Astrocyte (in vitro differentiated cells and primary cell): ENCODE results near the gene BSN. TPM values are rescaled to one million over a fixed set of nuclear protein-coding genes. Genes with fewer than 3 reads are reported as not detected.
A peak's percentile ranks its signal among the peaks of the same experiment; 100 is the strongest.

Source experiments
- DNase-seq: peaks from one replicate; pipeline ENCODE4 v3.0.0-alpha.2; 2010; ENCODE audit warnings: low read depth
- FAIRE-seq: peaks from 2 replicates; lab custom pipeline; 2011; peaks lifted over from hg19 to GRCh38; lab: Jason Lieb, UNC
- H2AFZ ChIP-seq: 2 replicates; pipeline ENCODE4 v1.6.0; 2012; ENCODE audit warnings: low read depth, low read length, inconsistent platforms
- H3K27ac ChIP-seq: 2 replicates; pipeline ENCODE4 v1.5.1; 2011; ENCODE audit warnings: low read depth, low read length, inconsistent platforms
- H3K27me3 ChIP-seq: 2 replicates; pipeline ENCODE4 v1.6.0; 2011; ENCODE audit warnings: low read length, inconsistent platforms; ENCODE audit not compliant: insufficient read depth
- H3K36me3 ChIP-seq: 2 replicates; pipeline ENCODE4 v1.5.1; 2011; ENCODE audit warnings: low read length, inconsistent platforms; ENCODE audit not compliant: insufficient read depth
- H3K4me1 ChIP-seq: 2 replicates; pipeline ENCODE4 v1.5.1; 2011; ENCODE audit warnings: low read length, inconsistent platforms; ENCODE audit not compliant: insufficient read depth
- H3K4me2 ChIP-seq: 2 replicates; pipeline ENCODE4 v1.6.0; 2012; ENCODE audit warnings: low read length, inconsistent platforms
- H3K4me3 ChIP-seq: 2 replicates; pipeline ENCODE4 v1.5.1; 2011; ENCODE audit warnings: low read depth, mild to moderate bottlenecking, low read length, inconsistent platforms; ENCODE audit not compliant: insufficient read depth
- H3K79me2 ChIP-seq: 2 replicates; pipeline ENCODE4 v1.6.0; 2012; ENCODE audit warnings: mild to moderate bottlenecking, low read length, inconsistent platforms; ENCODE audit not compliant: insufficient read depth
- H3K9ac ChIP-seq: 2 replicates; pipeline ENCODE4 v1.6.0; 2012; ENCODE audit warnings: mild to moderate bottlenecking, low read length, inconsistent platforms
- H3K9me3 ChIP-seq: 2 replicates; pipeline ENCODE4 v1.5.1; 2012; ENCODE audit warnings: low read depth, mild to moderate bottlenecking, low read length, inconsistent platforms; ENCODE audit not compliant: insufficient read depth
- H4K20me1 ChIP-seq: 2 replicates; pipeline ENCODE4 v1.6.0; 2012; ENCODE audit warnings: low read length, inconsistent platforms; ENCODE audit not compliant: insufficient read depth
- H3K27ac Mint-ChIP-seq: one replicate; pipeline ENCODE4 v1.8.0; 2021; ENCODE audit warnings: mild to moderate bottlenecking, mixed read lengths; ENCODE audit not compliant: unreplicated experiment
- H3K27me3 Mint-ChIP-seq: one replicate; pipeline ENCODE4 v1.8.0; 2021; ENCODE audit warnings: low read depth, mixed read lengths; ENCODE audit not compliant: unreplicated experiment
- H3K36me3 Mint-ChIP-seq: one replicate; pipeline ENCODE4 v1.8.0; 2021; ENCODE audit warnings: low read depth, mixed read lengths; ENCODE audit not compliant: unreplicated experiment
- H3K4me1 Mint-ChIP-seq: one replicate; pipeline ENCODE4 v1.8.0; 2021; ENCODE audit warnings: low read depth, mixed read lengths; ENCODE audit not compliant: unreplicated experiment
- H3K4me3 Mint-ChIP-seq: one replicate; pipeline ENCODE4 v1.8.0; 2021; ENCODE audit warnings: mild to moderate bottlenecking, moderate library complexity, mixed read lengths; ENCODE audit not compliant: unreplicated experiment
- H3K9me3 Mint-ChIP-seq: one replicate; pipeline ENCODE4 v1.8.0; 2021; ENCODE audit warnings: mild to moderate bottlenecking, mixed read lengths; ENCODE audit not compliant: unreplicated experiment
- CTCF ChIP-seq: IDR thresholded peaks from 2 replicates; pipeline ENCODE4 v1.5.1; 2011; ENCODE audit warnings: low read depth, mild to moderate bottlenecking, inconsistent platforms, low read length, moderate library complexity; ENCODE audit not compliant: insufficient read depth
- EZH2 ChIP-seq: IDR thresholded peaks from 2 replicates; pipeline ENCODE4 v1.6.1; 2012; ENCODE audit warnings: mild to moderate bottlenecking, low read length, inconsistent platforms; ENCODE audit not compliant: insufficient read depth
- total RNA-seq: library from RNA; stranded (reverse); gene quantifications from 2 replicates; pipeline ENCODE4 v1.2.1, GENCODE V29; 2021

The BSN gene
- total RNA-seq, 1 donor from 2014 or later: 0.86 TPM

GRCh38 chr3:49511639-49512038 lies 42.6 kb upstream of the BSN start:
- Histone ChIP-seq H3K9ac (no peak overlapping the region), H2AFZ (no peak overlapping the region), H3K4me2 (no peak overlapping the region), H4K20me1 (peaks cover 7% of the 10 kb centered on the region), H3K4me3 (no peak overlapping the region), H3K9me3 (no peaks in the 10 kb centered on the region), H3K79me2 (no peaks in the 10 kb centered on the region), H3K4me1 (no peaks in the 10 kb centered on the region), H3K27ac (no peak overlapping the region), H3K27me3 (no peaks in the 10 kb centered on the region), H3K36me3 (peaks cover 12% of the 10 kb centered on the region)
- peaks cover 8% of the 10 kb centered on the region for H3K36me3 Mint-ChIP-seq
- H3K4me1 Mint-ChIP-seq: no peaks in the 10 kb centered on the region
- DNase-seq (no peak), FAIRE-seq (no peak)
- no peaks in the 10 kb centered on the region for H3K27me3 Mint-ChIP-seq
- H3K27ac Mint-ChIP-seq: no peak overlapping the region
- H3K4me3 Mint-ChIP-seq: no peak overlapping the region
- no peak for TF ChIP-seq CTCF
- no peak for TF ChIP-seq EZH2
- H3K9me3 Mint-ChIP-seq: no peaks in the 10 kb centered on the region

GRCh38 chr3:49512781-49513355 lies 41.4 kb upstream of the BSN start:
- Histone ChIP-seq H4K20me1 (peaks cover 7% of the 10 kb centered on the region), H2AFZ (no peak overlapping the region), H3K36me3 (peaks cover 16% of the 10 kb centered on the region), H3K4me2 (no peak overlapping the region), H3K4me1 (no peaks in the 10 kb centered on the region), H3K9ac (no peak overlapping the region), H3K4me3 (no peak overlapping the region), H3K9me3 (no peaks in the 10 kb centered on the region), H3K79me2 (no peaks in the 10 kb centered on the region), H3K27ac (no peak overlapping the region), H3K27me3 (no peaks in the 10 kb centered on the region)
- DNase-seq: no peak
- Mint-ChIP-seq H3K9me3 (no peaks in the 10 kb centered on the region), H3K27ac (no peak overlapping the region), H3K36me3 (peaks cover 14% of the 10 kb centered on the region), H3K27me3 (no peaks in the 10 kb centered on the region), H3K4me3 (no peak overlapping the region), H3K4me1 (no peaks in the 10 kb centered on the region)
- TF ChIP-seq CTCF: no peak
- TF ChIP-seq EZH2: no peak
- no peak for FAIRE-seq

- Histone ChIP-seq H3K27me3 (no peaks in the 10 kb centered on the region), H3K79me2 (no peaks in the 10 kb centered on the region), H3K27ac (no peak overlapping the region), H3K9me3 (no peaks in the 10 kb centered on the region), H3K9ac (no peak overlapping the region), H3K4me1 (no peaks in the 10 kb centered on the region), H3K4me3 (no peak overlapping the region), H4K20me1 (peaks cover 8% of the 10 kb centered on the region), H3K4me2 (no peak overlapping the region), H3K36me3 (peaks cover 16% of the 10 kb centered on the region), H2AFZ (no peak overlapping the region)
- H3K4me3 Mint-ChIP-seq: no peak overlapping the region
- peaks cover 20% of the 10 kb centered on the region for H3K36me3 Mint-ChIP-seq
- peak; percentile 20 for FAIRE-seq
- H3K27ac Mint-ChIP-seq: no peak overlapping the region
- no peak for TF ChIP-seq EZH2
- no peak for TF ChIP-seq CTCF
- DNase-seq: no peak
- no peaks in the 10 kb centered on the region for H3K27me3 Mint-ChIP-seq
- no peaks in the 10 kb centered on the region for H3K9me3 Mint-ChIP-seq
- no peaks in the 10 kb centered on the region for H3K4me1 Mint-ChIP-seq
These were observed 40.7 kb upstream of the BSN start for GRCh38 chr3:49513494-49514124.
